A549 (cell line): ENCODE measurements around the gene NOTCH3. TPM values are rescaled to one million over a fixed set of nuclear protein-coding genes. Genes with fewer than 3 reads are reported as not detected.

ENCODE experiments used
- ATAC-seq, 2 experiments: fragments of 200-7000 bp in 1 of 2; fragments of >200 bp in 1 of 2; cut with Nextera tagmentation in 1 of 2; cut with Tn5 transposase in 1 of 2; 3 replicates each; pipeline versions ENCODE4 v1.8.0 to v1.9.1; 2018 to 2020; ENCODE audit warnings: mild to moderate bottlenecking in 1 of 2, moderate library complexity in 1 of 2
- CTCF ChIA-PET: fragments of 300-600 bp; sonication (Branson Sonifier 250); formaldehyde crosslinking; extraction: SDS; loops from one replicate; lab custom pipeline; 2021; ENCODE audit warnings: antibody characterized with exemption, inconsistent platforms; lab: Yijun Ruan, JAX
- POLR2A ChIA-PET: fragments of 350-600 bp; formaldehyde crosslinking; extraction: SDS; loops from one replicate; lab custom pipeline; 2021; ENCODE audit warnings: antibody characterized with exemption, inconsistent platforms; lab: Yijun Ruan, JAX
- DNase-seq, 2 experiments: peaks; one replicate each; pipeline versions ENCODE4 v3.0.0 to v3.0.0-alpha.2; 2011 to 2016; ENCODE audit warnings: low read depth in 1 of 2, low spot score in 1 of 2
- FAIRE-seq: peaks from 2 replicates; lab custom pipeline; 2011; peaks lifted over from hg19 to GRCh38; lab: Jason Lieb, UNC
- H3K27ac ChIP-seq, 2 experiments: fragments of >200 bp; sonication (Bioruptor Twin); formaldehyde crosslinking; 3 replicates each; pipeline ENCODE4 v1.5.1; 2016 to 2017
- H3K4me1 ChIP-seq: fragments of >200 bp; sonication (Bioruptor Twin); formaldehyde crosslinking; 3 replicates; pipeline ENCODE4 v1.6.1; 2016
- H3K4me2 ChIP-seq: fragments of >200 bp; sonication (Bioruptor Twin); formaldehyde crosslinking; 3 replicates; pipeline ENCODE4 v1.6.1; 2016
- H3K4me3 ChIP-seq: fragments of >200 bp; sonication (Bioruptor Twin); formaldehyde crosslinking; 3 replicates; pipeline ENCODE4 v1.5.1; 2016
- H3K9me3 ChIP-seq: fragments of >200 bp; sonication (Bioruptor Twin); formaldehyde crosslinking; 3 replicates; pipeline ENCODE4 v1.6.1; 2016
- ATOH8 ChIP-seq: fragments of 250-450 bp; sonication (Bioruptor Pico); IDR thresholded peaks from 2 replicates; pipeline ENCODE4 v1.5.0; 2020; ENCODE audit warnings: low read depth, mild to moderate bottlenecking, moderate library complexity
- BHLHE40 ChIP-seq: IDR thresholded peaks from 2 replicates; pipeline ENCODE4 v1.6.1; 2012; ENCODE audit warnings: low read depth, low read length, inconsistent platforms
- CBX2 ChIP-seq: fragments of 200-600 bp; sonication (generic); IDR thresholded peaks from 2 replicates; pipeline ENCODE4 v1.6.1; 2016; ENCODE audit warnings: low read depth, mild to moderate bottlenecking, borderline replicate concordance
- CHD4 ChIP-seq: fragments of 200-600 bp; sonication (generic); IDR thresholded peaks from 2 replicates; pipeline ENCODE4 v1.6.1; 2016; ENCODE audit warnings: antibody characterized with exemption, mild to moderate bottlenecking, borderline replicate concordance
- CTCF ChIP-seq: fragments of >200 bp; sonication (Bioruptor Twin); formaldehyde crosslinking; IDR thresholded peaks from 3 replicates; pipeline ENCODE4 v1.5.1; 2016
- EHF ChIP-seq: fragments of 250-450 bp; sonication (Bioruptor Pico); IDR thresholded peaks from 2 replicates; pipeline ENCODE4 v1.5.0; 2020; ENCODE audit warnings: mild to moderate bottlenecking
- ESRRA ChIP-seq: fragments of 150-350 bp; IDR thresholded peaks from 2 replicates; pipeline ENCODE4 v1.6.1; 2014; ENCODE audit warnings: mild to moderate bottlenecking, low read length, borderline replicate concordance
- GATA3 ChIP-seq: IDR thresholded peaks from 2 replicates; pipeline ENCODE4 v1.6.1; 2012; ENCODE audit warnings: borderline replicate concordance
- HMGXB4 ChIP-seq: fragments of 250-450 bp; sonication (Bioruptor Pico); IDR thresholded peaks from 2 replicates; pipeline ENCODE4 v1.5.0; 2021; ENCODE audit warnings: mild to moderate bottlenecking, moderate library complexity, borderline replicate concordance
- HOXB13 ChIP-seq: fragments of 250-450 bp; sonication (Bioruptor Pico); IDR thresholded peaks from 2 replicates; pipeline ENCODE4 v1.5.0; 2020; ENCODE audit warnings: low read depth, mild to moderate bottlenecking, moderate library complexity
- HOXB5 ChIP-seq: fragments of 250-450 bp; sonication (Bioruptor Pico); IDR thresholded peaks from 2 replicates; pipeline ENCODE4 v1.5.0; 2020; ENCODE audit warnings: mild to moderate bottlenecking, moderate library complexity
- JUN ChIP-seq, 2 experiments: fragments of >200 bp; sonication (Bioruptor Twin); formaldehyde crosslinking; IDR thresholded peaks; 2 replicates in 1 of 2; 3 replicates in 1 of 2; pipeline ENCODE4 v1.6.1; 2016 to 2017
- MAZ ChIP-seq: fragments of 150-350 bp; IDR thresholded peaks from 2 replicates; pipeline ENCODE4 v1.6.1; 2014; ENCODE audit warnings: antibody characterized with exemption, low read depth, low read length, borderline replicate concordance
- NFE2L2 ChIP-seq: fragments of 150-350 bp; conservative IDR thresholded peaks from 2 replicates; pipeline ENCODE4 v1.6.1; 2014; ENCODE audit warnings: low read length
- PHF8 ChIP-seq: fragments of 200-600 bp; sonication (generic); IDR thresholded peaks from 2 replicates; pipeline ENCODE4 v1.6.1; 2016; ENCODE audit warnings: low read depth, mild to moderate bottlenecking, antibody characterized with exemption, moderate library complexity, borderline replicate concordance
- POLR2AphosphoS2 ChIP-seq: conservative IDR thresholded peaks from 2 replicates; pipeline ENCODE4 v1.6.1; 2012; ENCODE audit warnings: low read length, improper control_type of control experiment, inconsistent platforms
- RAD21 ChIP-seq, 2 experiments: fragments of >200 bp in 1 of 2; sonication (Bioruptor Twin) in 1 of 2; formaldehyde crosslinking in 1 of 2; IDR thresholded peaks in 1 of 2; conservative IDR thresholded peaks in 1 of 2; 2 replicates in 1 of 2; 3 replicates in 1 of 2; pipeline ENCODE4 v1.6.1; 2012 to 2018; ENCODE audit warnings: inconsistent platforms in 1 of 2
- RARB ChIP-seq: fragments of 250-450 bp; sonication (Bioruptor Pico); IDR thresholded peaks from 2 replicates; pipeline ENCODE4 v1.8.0; 2021; ENCODE audit warnings: mild to moderate bottlenecking, moderate library complexity
- RFX5 ChIP-seq: fragments of 450-650 bp; IDR thresholded peaks from 2 replicates; pipeline ENCODE4 v1.7.1; 2014; ENCODE audit warnings: antibody characterized with exemption, mild to moderate bottlenecking, moderate library complexity
- RNF2 ChIP-seq: fragments of 200-600 bp; sonication (generic); IDR thresholded peaks from 2 replicates; pipeline ENCODE4 v1.6.1; 2016; ENCODE audit warnings: low read depth, mild to moderate bottlenecking, antibody characterized with exemption, moderate library complexity, borderline replicate concordance
- TP53 ChIP-seq: fragments of 250-450 bp; sonication (Bioruptor Pico); IDR thresholded peaks from 2 replicates; pipeline ENCODE4 v1.5.0; 2021; ENCODE audit warnings: mild to moderate bottlenecking, moderate library complexity
- ZFP36 ChIP-seq: fragments of 450-650 bp; IDR thresholded peaks from 2 replicates; pipeline ENCODE4 v1.6.1; 2014; ENCODE audit warnings: borderline replicate concordance; ENCODE audit not compliant: partially characterized antibody
- WGBS: methylation state at CpG from one replicate; pipeline ENCODE4 v1.1.6; 2017; ENCODE audit errors: missing lambda C conversion rate; 5-methylcytosine and 5-hydroxymethylcytosine counted together
- polyA plus RNA-seq, 4 experiments: library from polyadenylated mRNA; depleted of rRNA in 3 of 4; stranded (reverse); fragments of >200 nt; fragmentation: RNase III in 1 of 4; extraction: RNeasy Plus Mini Kit Qiagen cat#74134 plus additional on column Dnase treatment in 1 of 4; gene quantifications; 2 replicates in 3 of 4; 3 replicates in 1 of 4; pipeline ENCODE4 v1.2.3, GENCODE V29; 2011 to 2017

The NOTCH3 gene
- polyA plus RNA-seq, 2 of the 4 experiments (the other 2 are of a cell fraction) = 9.5 to 14.7 TPM

GRCh38 chr19:15159251-15159650 is 41.5 kb downstream of the NOTCH3 start (continued):
- TF ChIP-seq HMGXB4 = no peak

- Histone ChIP-seq H3K27ac (no peak overlapping the region), H3K4me3 (no peak overlapping the region), H3K4me1 (no peaks in the 10 kb centered on the region), H3K9me3 (peaks cover 4% of the 10 kb centered on the region; the same call in 1 of the 3 replicates), H3K4me2 (no peak overlapping the region)
- POLR2A ChIA-PET = no interaction called here
- CTCF ChIA-PET = interaction anchor here (1.0 to 1.3 kb wide), 2 partner anchors 9 to 21 kb away, joined by 3 read pairs; no protein-coding TSS in a partner anchor
- WGBS = 89% methylated on average over 4 of the region's 4 CpGs
- no peak for DNase-seq
- ATAC-seq = no peak
- FAIRE-seq = no peak
- TF ChIP-seq EHF (CRISPR knock-in tag) (no peak), RAD21 (conservative IDR thresholded peaks at IDR 0.05 in 1 of 2, IDR thresholded peaks at IDR 0.05 in 1 of 2) (no peak), RFX5 (no peak), CBX2 (no peak), TP53 (CRISPR knock-in tag) (no peak), CTCF (no peak), POLR2AphosphoS2 (no peak), NFE2L2 (no peak), HOXB5 (CRISPR knock-in tag) (no peak), JUN (IDR thresholded peaks at IDR 0.05) (no peak), RNF2 (no peak), PHF8 (no peak), CHD4 (no peak), GATA3 (no peak)
Measured at GRCh38 chr19:15156391-15156790, 44.4 kb downstream of the NOTCH3 start.

- peaks cover 4% of the 10 kb centered on the region; the same call in 1 of the 3 replicates for H3K9me3 ChIP-seq
- no peak overlapping the region for H3K4me3 ChIP-seq
- POLR2A ChIA-PET = no interaction called here
- ATAC-seq (no peak), DNase-seq (no peak), FAIRE-seq (no peak)
- CTCF ChIA-PET = no interaction called here
- no peaks in the 10 kb centered on the region for H3K4me1 ChIP-seq
- no peak overlapping the region for H3K27ac ChIP-seq
- TF ChIP-seq CBX2 (no peak), HOXB13 (CRISPR knock-in tag) (no peak), RNF2 (no peak), BHLHE40 (no peak)
- 51% methylated on average over 4 of the region's 5 CpGs for WGBS
- H3K4me2 ChIP-seq = no peak overlapping the region
Measured at GRCh38 chr19:15155296-15155695, 45.5 kb downstream of the NOTCH3 start.

- no peak overlapping the region for H3K4me2 ChIP-seq
- ATAC-seq = peak; percentile 45 to 61; a peak in 2 of 6 replicates
- TF ChIP-seq ATOH8 (CRISPR knock-in tag) (no peak), ESRRA (no peak), RAD21 (conservative IDR thresholded peaks at IDR 0.05 in 1 of 2, IDR thresholded peaks at IDR 0.05 in 1 of 2) (0 out of 5 replicates have a peak, but pooled peaks of 1 of the 2 experiments have one; percentile 27), POLR2AphosphoS2 (no peak), RARB (CRISPR knock-in tag) (no peak), CBX2 (no peak), MAZ (no peak), ZFP36 (no peak), CTCF (peak; percentile 18; the same call in 1 of the 3 replicates)
- CTCF ChIA-PET = interaction anchor here (0.6 to 2.4 kb wide), 8 partner anchors 9 to 406 kb away, joined by 3 to 7 read pairs (median 4); no protein-coding TSS in a partner anchor
- FAIRE-seq = no peak
- no peak overlapping the region for H3K27ac ChIP-seq
- no peak overlapping the region for H3K4me3 ChIP-seq
- POLR2A ChIA-PET = no interaction called here
- H3K4me1 ChIP-seq = no peaks in the 10 kb centered on the region
- 96% methylated on average over 3 of the region's 3 CpGs for WGBS
- H3K9me3 ChIP-seq = peaks cover 4% of the 10 kb centered on the region; the same call in 1 of the 3 replicates
- DNase-seq = peak; percentile 36 to 56
Measured at GRCh38 chr19:15154002-15154612, 46.7 kb downstream of the NOTCH3 start.
